ENCODE results near the gene ARL1. TPM values are rescaled to one million over a fixed set of nuclear protein-coding genes. Genes with fewer than 3 reads are reported as not detected.
"Not testable (repeated sequence)": the region's sequence is repeated elsewhere in the genome, so short reads cannot be mapped to it uniquely, and the experiment has no call there.

Gene ARL1
- total and polyA plus RNA-seq, 2 donors (not counting 1 experiment from before 2014, with no cell fraction given), result 13.8 to 40.7 TPM

- H3K36me3 ChIP-seq (replicated peaks in 1 of 2; ENCODE audit: control extremely low read depth in 1 of 2, control insufficient read depth in 1 of 2, extremely low read depth in 1 of 2, insufficient read depth in 2 of 2, low read length in 1 of 2), result no peaks in the 10 kb centered on the region
- Mint-ChIP-seq H3K27me3 (peaks cover 6% of the 10 kb centered on the region), H3K4me3 (no peak overlapping the region), H3K4me1 (no peaks in the 10 kb centered on the region), H3K9me3 (ENCODE audit: insufficient read depth) (no peaks in the 10 kb centered on the region), H3K27ac (no peak overlapping the region)
- intact Hi-C loops (cut with micrococcal nuclease), result no loop called here
- TF ChIP-seq CTCF (IDR thresholded peaks at IDR 0.05) (no peak), EZH2 (IDR thresholded peaks at IDR 0.05; ENCODE audit: borderline replicate concordance, insufficient read depth, low read depth, low read length, poor library complexity, severe bottlenecking) (no peak)
- no peak overlapping the region for H3K4me3 ChIP-seq (ENCODE audit: control extremely low read depth in 1 of 5, extremely low read depth in 1 of 5, insufficient read depth in 1 of 5, low read depth in 2 of 5, low read length in 4 of 5)
- H3K79me2 ChIP-seq (ENCODE audit: control insufficient read depth, insufficient read depth, low read length), result no peaks in the 10 kb centered on the region
- H3K9me3 ChIP-seq (ENCODE audit: control extremely low read depth in 1 of 3, control insufficient read depth in 2 of 3, insufficient read depth in 1 of 3, low read length in 2 of 3), result no peaks in the 10 kb centered on the region
- H4K20me1 ChIP-seq (ENCODE audit: control insufficient read depth, insufficient read depth, low read length, poor library complexity, severe bottlenecking), result no peaks in the 10 kb centered on the region
- DNase-seq, result no peak
- no peak overlapping the region for H3K9ac ChIP-seq (ENCODE audit: low read length)
- no peak overlapping the region for H2AFZ ChIP-seq (ENCODE audit: insufficient read depth, low read depth, low read length, poor library complexity, severe bottlenecking)
- no CpG with 5 or more reads among the region's 2 CpGs for WGBS (ENCODE audit: insufficient coverage)
- H3K4me1 ChIP-seq (ENCODE audit: control insufficient read depth in 2 of 2, insufficient read depth in 2 of 2, low read length in 2 of 2), result no peaks in the 10 kb centered on the region
- H3K4me2 ChIP-seq (replicated peaks; ENCODE audit: low read depth, low read length, poor library complexity, severe bottlenecking), result no peak overlapping the region
- POLR2A ChIA-PET, result no interaction called here
- H3K27me3 ChIP-seq (replicated peaks in 1 of 4; ENCODE audit: control extremely low read depth in 1 of 4, control insufficient read depth in 3 of 4, insufficient read depth in 4 of 4, low read length in 3 of 4), result no peaks in the 10 kb centered on the region
- CTCF ChIA-PET, result interaction anchor here (0.9 to 1.8 kb wide), 2 partner anchors 12 to 16 kb away, joined by 3 to 5 read pairs; no protein-coding TSS in a partner anchor
- no peak overlapping the region for H3K27ac ChIP-seq (ENCODE audit: low read length in 2 of 2)
- ATAC-seq (ENCODE audit: low read depth), result no peak
These were observed 22.9 kb upstream of the ARL1 start for GRCh38 chr12:101430456-101430855.

GRCh38 chr12:101424620-101425019 is 17.0 kb upstream of the ARL1 start:
- no peak for ATAC-seq (ENCODE audit: low read depth)
- WGBS (ENCODE audit: insufficient coverage), result 67% methylated on average over 1 of the region's 2 CpGs
- TF ChIP-seq CTCF (IDR thresholded peaks at IDR 0.05) (no peak), EZH2 (IDR thresholded peaks at IDR 0.05; ENCODE audit: borderline replicate concordance, insufficient read depth, low read depth, low read length, poor library complexity, severe bottlenecking) (no peak)
- no peak overlapping the region for H3K9ac ChIP-seq (ENCODE audit: low read length)
- no peak overlapping the region for H3K4me3 ChIP-seq (ENCODE audit: control extremely low read depth in 1 of 5, extremely low read depth in 1 of 5, insufficient read depth in 1 of 5, low read depth in 2 of 5, low read length in 4 of 5)
- ChIA-PET CTCF (interaction anchor here (0.6 kb wide), 1 partner anchor 1053 kb away, joined by 3 read pairs; no protein-coding TSS in a partner anchor), POLR2A (no interaction called here)
- H3K27me3 Mint-ChIP-seq, result peaks cover 11% of the 10 kb centered on the region
- no peaks in the 10 kb centered on the region for H4K20me1 ChIP-seq (ENCODE audit: control insufficient read depth, insufficient read depth, low read length, poor library complexity, severe bottlenecking)
- no peaks in the 10 kb centered on the region for H3K79me2 ChIP-seq (ENCODE audit: control insufficient read depth, insufficient read depth, low read length)
- no peaks in the 10 kb centered on the region for H3K4me1 Mint-ChIP-seq
- H3K36me3 ChIP-seq (replicated peaks in 1 of 2; ENCODE audit: control extremely low read depth in 1 of 2, control insufficient read depth in 1 of 2, extremely low read depth in 1 of 2, insufficient read depth in 2 of 2, low read length in 1 of 2), result no peaks in the 10 kb centered on the region
- no peak overlapping the region for H2AFZ ChIP-seq (ENCODE audit: insufficient read depth, low read depth, low read length, poor library complexity, severe bottlenecking)
- H3K4me2 ChIP-seq (replicated peaks; ENCODE audit: low read depth, low read length, poor library complexity, severe bottlenecking), result no peak overlapping the region
- intact Hi-C loops (cut with micrococcal nuclease), result no loop called here
- no peak overlapping the region for H3K27ac Mint-ChIP-seq
- H3K27ac ChIP-seq (ENCODE audit: low read length in 2 of 2), result no peak overlapping the region
- H3K4me3 Mint-ChIP-seq, result no peak overlapping the region
- H3K9me3 ChIP-seq (ENCODE audit: control extremely low read depth in 1 of 3, control insufficient read depth in 2 of 3, insufficient read depth in 1 of 3, low read length in 2 of 3), result no peaks in the 10 kb centered on the region
- H3K4me1 ChIP-seq (ENCODE audit: control insufficient read depth in 2 of 2, insufficient read depth in 2 of 2, low read length in 2 of 2), result no peaks in the 10 kb centered on the region
- no peak for DNase-seq
- H3K27me3 ChIP-seq (replicated peaks in 1 of 4; ENCODE audit: control extremely low read depth in 1 of 4, control insufficient read depth in 3 of 4, insufficient read depth in 4 of 4, low read length in 3 of 4), result peaks cover 0 to 3% (median 0%) of the 10 kb centered on the region in 4 experiments
- H3K9me3 Mint-ChIP-seq (ENCODE audit: insufficient read depth), result no peaks in the 10 kb centered on the region

GRCh38 chr12:101422066-101422465 is 14.5 kb upstream of the ARL1 start:
- H3K9me3 ChIP-seq (ENCODE audit: control extremely low read depth in 1 of 3, control insufficient read depth in 2 of 3, insufficient read depth in 1 of 3, low read length in 2 of 3); POLR2A ChIA-PET; H3K9me3 Mint-ChIP-seq (ENCODE audit: insufficient read depth); H3K4me1 ChIP-seq (ENCODE audit: control insufficient read depth in 2 of 2, insufficient read depth in 2 of 2, low read length in 2 of 2); intact Hi-C loops (cut with micrococcal nuclease); H3K4me3 ChIP-seq (ENCODE audit: control extremely low read depth in 1 of 5, extremely low read depth in 1 of 5, insufficient read depth in 1 of 5, low read depth in 2 of 5, low read length in 4 of 5); CTCF ChIA-PET; H3K79me2 ChIP-seq (ENCODE audit: control insufficient read depth, insufficient read depth, low read length); H3K36me3 ChIP-seq (replicated peaks in 1 of 2; ENCODE audit: control extremely low read depth in 1 of 2, control insufficient read depth in 1 of 2, extremely low read depth in 1 of 2, insufficient read depth in 2 of 2, low read length in 1 of 2); H3K4me2 ChIP-seq (replicated peaks; ENCODE audit: low read depth, low read length, poor library complexity, severe bottlenecking); H3K27me3 ChIP-seq (replicated peaks in 1 of 4; ENCODE audit: control extremely low read depth in 1 of 4, control insufficient read depth in 3 of 4, insufficient read depth in 4 of 4, low read length in 3 of 4); H3K27ac ChIP-seq (ENCODE audit: low read length in 2 of 2); H3K27me3 Mint-ChIP-seq; H3K27ac Mint-ChIP-seq; ATAC-seq (ENCODE audit: low read depth); H2AFZ ChIP-seq (ENCODE audit: insufficient read depth, low read depth, low read length, poor library complexity, severe bottlenecking); DNase-seq; H4K20me1 ChIP-seq (ENCODE audit: control insufficient read depth, insufficient read depth, low read length, poor library complexity, severe bottlenecking); H3K4me3 Mint-ChIP-seq; H3K9ac ChIP-seq (ENCODE audit: low read length); H3K4me1 Mint-ChIP-seq: not testable (repeated sequence)
- WGBS (ENCODE audit: insufficient coverage), result no CpG with 5 or more reads among the region's 4 CpGs
